Neural progenitor cell (in vitro differentiated cells): ENCODE data around the gene PCSK1N.

Source experiments
- EZH2 ChIP-seq: fragments of 200-600 bp; sonication (generic); IDR thresholded peaks from 2 replicates; pipeline ENCODE4 v1.6.1; 2017; ENCODE audit warnings: antibody characterized with exemption, mild to moderate bottlenecking, moderate library complexity
- EZH2phosphoT487 ChIP-seq: fragments of 200-600 bp; sonication (generic); IDR thresholded peaks from 2 replicates; pipeline ENCODE4 v1.6.1; 2017; ENCODE audit warnings: antibody characterized with exemption
- TF ChIP-seq, protein P1 (sequence below): fragments of 200-600 bp; sonication (generic); IDR thresholded peaks from 2 replicates; pipeline ENCODE4 v1.5.1; 2017; ENCODE audit warnings: antibody characterized with exemption, mild to moderate bottlenecking

GRCh38 chrX:48818866-48819265, 16.5 kb downstream of the PCSK1N start:
- TF ChIP-seq, protein P1, sequence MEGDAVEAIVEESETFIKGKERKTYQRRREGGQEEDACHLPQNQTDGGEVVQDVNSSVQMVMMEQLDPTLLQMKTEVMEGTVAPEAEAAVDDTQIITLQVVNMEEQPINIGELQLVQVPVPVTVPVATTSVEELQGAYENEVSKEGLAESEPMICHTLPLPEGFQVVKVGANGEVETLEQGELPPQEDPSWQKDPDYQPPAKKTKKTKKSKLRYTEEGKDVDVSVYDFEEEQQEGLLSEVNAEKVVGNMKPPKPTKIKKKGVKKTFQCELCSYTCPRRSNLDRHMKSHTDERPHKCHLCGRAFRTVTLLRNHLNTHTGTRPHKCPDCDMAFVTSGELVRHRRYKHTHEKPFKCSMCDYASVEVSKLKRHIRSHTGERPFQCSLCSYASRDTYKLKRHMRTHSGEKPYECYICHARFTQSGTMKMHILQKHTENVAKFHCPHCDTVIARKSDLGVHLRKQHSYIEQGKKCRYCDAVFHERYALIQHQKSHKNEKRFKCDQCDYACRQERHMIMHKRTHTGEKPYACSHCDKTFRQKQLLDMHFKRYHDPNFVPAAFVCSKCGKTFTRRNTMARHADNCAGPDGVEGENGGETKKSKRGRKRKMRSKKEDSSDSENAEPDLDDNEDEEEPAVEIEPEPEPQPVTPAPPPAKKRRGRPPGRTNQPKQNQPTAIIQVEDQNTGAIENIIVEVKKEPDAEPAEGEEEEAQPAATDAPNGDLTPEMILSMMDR, result no peak
- no peak for TF ChIP-seq EZH2
- TF ChIP-seq EZH2phosphoT487, result no peak
